ENCODE data around the gene HSPB7.
"Not testable (repeated sequence)": the region's sequence is repeated elsewhere in the genome, so short reads cannot be mapped to it uniquely, and the experiment has no call there.

Gene HSPB7

DNA sequence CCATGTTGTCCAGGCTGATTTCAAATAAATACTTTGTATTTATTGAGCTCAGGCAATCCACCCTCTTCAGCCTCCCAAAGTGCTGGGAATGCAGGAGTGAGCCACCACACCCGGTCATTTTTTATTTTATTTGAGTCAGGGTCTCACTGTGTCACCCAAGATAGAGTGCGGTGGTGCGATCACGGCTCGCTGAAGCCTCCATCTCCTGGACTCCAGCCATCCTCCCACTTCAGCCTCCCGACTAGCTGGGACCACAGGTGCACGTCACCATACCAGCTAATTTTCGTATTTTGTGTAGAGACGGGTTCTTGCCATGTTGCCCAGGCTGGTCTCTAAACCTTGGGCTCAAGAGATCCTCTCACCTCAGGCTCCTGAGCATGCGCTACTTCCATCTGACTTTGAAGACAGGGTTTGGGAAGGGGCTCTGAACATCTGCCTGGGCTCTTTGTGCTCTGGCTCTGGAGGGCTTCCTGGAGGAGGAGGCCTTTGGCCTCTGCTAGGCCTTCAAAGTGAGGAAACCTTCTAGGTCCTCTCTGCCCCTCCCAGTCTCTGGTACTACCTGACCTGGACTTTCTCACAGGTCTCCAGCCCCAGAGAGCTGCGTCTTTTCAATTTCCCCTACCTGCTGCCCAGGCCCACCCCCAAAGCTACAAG, 5.8 kb downstream of the HSPB7 start:
- intact Hi-C loops (cut with DNase I), result no loop called here
- peak in 1 of 10 donors; percentile 64 for DNase-seq

DNA sequence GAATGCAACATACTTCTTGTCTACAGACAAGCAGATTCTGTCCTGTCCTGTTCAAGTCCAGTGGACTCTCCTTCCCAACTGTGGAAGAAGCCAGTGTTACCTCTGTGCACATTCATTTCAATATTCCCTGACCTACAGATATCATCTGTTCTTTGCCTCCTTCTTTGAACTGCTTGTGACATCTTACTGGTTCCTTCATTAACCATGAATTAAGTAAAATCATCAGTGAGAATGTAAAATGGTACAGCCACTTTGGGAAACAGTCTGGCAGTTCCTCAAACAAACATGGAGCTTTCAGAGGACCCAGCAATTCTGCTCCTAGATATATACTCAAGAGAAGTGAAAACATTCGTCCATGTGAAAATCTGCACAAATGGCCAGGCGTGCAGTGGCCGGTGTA, 7.0 kb downstream of the HSPB7 start:
- intact Hi-C loops (cut with DNase I), result no loop called here
- no peak for DNase-seq

DNA sequence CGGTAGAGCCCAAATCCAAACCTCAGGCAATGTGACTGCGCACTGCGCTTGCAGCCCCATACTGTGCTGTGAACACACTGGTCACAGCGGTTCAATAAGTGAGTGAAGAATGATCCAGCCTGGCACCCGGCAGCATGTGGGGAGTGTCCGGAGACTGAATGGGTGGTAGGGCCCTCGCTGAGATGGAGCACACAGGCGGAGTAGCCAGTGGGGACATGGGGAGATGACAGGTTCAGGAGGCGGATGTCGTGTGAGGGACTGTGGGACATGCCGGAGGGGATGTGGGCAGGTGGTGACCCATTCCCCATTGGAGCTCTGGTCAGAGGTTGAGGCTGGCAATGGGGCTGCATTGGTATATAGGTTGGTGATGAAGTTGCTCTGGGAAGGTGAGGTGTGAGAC, 8.2 kb downstream of the HSPB7 start:
- DNase-seq, result peak in 1 of 10 donors; percentile 59
- intact Hi-C loops (cut with DNase I), result loop anchor here (2.0 kb wide), 2 partner anchors 23 to 47 kb away; no protein-coding TSS in a partner anchor

DNA sequence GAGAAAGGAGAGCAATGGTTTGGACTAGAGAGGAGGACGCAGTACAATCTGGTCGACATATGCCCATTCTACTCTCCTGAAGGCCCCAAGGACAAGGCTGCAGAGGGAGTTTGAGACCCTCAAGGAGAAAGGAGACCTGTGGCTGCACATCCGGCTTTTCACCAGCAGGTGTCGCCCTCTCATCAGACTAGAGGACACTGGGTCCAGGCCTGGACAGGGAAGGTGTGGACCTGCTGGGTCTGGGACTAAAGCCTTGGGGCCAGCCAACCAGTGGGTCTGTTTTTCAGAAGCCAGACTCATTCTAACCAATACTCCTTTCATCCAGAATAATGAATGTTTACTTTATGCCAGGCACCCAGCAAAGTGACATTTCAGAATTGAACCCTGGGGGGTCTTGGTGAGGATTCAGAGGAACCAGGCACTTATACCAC, 8.8 kb downstream of the HSPB7 start:
- DNase-seq, result peak; percentile 57 to 97 (median 84)
- intact Hi-C loops (cut with DNase I), result loop anchor here (2.0 kb wide), 2 partner anchors 24 to 48 kb away; no protein-coding TSS in a partner anchor

DNA sequence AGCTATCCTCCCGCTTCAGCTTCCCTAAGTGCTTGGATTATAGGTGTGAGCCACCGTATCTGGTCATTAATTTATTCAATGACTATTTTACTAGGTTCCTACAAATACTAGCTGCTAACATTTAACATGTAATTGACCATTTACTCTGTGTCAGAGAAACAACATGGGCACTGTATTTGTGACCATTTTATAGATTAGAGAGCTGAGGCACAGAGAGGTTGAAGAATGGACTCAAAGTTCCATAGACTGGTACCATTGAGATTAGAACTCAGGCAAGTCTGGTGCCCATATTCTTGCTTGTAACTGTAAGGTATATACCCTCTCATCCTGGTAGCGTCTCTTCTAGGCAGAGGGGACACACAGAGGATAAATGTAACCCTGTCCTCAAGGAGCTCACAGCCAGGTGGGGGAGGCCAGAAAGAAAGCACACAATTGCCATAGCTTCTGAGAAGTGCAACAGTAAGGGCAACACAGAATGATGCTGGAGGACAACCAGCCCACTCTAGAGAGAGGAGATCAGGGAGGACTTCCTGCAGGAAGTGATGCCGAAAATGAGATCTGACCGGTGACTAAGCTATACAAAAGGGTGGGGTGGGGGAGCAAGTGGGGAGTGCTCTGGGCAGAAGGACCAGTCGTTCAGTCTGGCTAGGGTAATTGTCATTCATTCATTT, 10.0 kb downstream of the HSPB7 start:
- intact Hi-C loops (cut with DNase I), result loop anchor here (2.0 kb wide), 2 partner anchors 25 to 49 kb away; no protein-coding TSS in a partner anchor
- no peak for DNase-seq

DNA sequence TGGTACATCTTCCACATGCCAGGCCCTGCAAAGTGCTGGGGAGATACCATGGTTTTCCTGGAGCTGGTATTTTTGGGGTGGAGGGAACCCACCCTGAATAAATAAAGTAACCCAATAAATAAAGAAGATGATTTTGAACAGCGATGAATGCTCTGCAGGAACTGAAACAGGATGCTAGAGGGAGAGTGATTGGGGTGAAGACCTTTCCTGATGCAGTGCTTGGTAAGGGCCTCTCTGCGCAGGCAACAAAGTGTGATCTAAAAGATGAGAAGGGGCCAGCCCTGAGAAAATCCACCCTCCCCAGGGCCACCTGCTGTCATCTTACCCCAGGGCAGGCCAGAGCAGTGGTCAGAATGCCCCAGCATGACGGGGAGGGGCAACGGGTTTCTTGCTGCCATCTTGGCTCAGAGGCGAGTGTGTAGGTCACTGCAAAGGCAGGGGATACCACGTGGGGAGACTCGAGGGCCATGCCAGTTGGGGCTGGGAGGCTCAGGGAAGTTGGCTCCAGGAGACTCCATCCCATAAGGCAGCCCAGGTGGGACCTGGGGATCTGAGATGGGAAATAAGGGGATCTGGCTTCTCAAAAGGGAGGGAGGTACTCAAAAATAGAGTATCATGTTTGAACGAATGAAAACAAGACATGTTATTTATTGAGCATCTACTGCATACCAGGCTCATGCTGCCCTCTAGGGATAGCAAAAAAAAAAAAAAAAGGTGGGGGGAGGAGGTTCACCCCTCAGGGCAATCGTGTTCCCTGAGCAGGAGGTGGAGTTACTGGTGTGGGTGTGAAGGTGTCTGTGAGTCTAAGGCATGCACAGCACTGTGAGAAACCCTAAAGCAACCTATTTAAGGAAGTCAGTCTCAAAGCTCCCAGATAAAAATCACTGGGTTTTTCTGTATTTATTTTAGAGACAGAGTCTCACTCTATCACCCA, 11.0 kb downstream of the HSPB7 start:
- intact Hi-C loops (cut with DNase I), result no loop called here
- peak in 3 of 10 donors; percentile 26 to 80 (median 37) for DNase-seq

DNA sequence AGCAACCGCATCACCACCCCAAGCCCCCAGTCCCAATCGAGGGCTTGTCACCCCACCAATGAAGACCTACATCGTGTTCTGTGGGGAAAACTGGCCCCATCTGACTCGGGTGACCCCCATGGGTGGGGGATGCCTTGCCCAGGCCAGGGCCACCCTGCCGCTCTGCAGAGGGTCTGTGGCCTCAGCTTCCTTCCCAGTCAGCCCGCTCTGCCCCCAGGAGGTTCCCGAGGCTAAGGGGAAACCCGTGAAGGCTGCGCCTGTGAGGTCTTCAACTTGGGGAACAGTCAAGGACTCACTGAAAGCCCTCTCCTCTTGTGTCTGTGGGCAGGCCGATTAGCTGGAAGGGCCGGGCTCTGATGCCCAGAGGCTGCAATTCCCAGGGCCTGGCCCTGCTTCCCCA, 11.8 kb downstream of the HSPB7 start:
- intact Hi-C loops (cut with DNase I), result no loop called here
- peak in 3 of 10 donors; percentile 39 to 65 (median 54) for DNase-seq

DNA sequence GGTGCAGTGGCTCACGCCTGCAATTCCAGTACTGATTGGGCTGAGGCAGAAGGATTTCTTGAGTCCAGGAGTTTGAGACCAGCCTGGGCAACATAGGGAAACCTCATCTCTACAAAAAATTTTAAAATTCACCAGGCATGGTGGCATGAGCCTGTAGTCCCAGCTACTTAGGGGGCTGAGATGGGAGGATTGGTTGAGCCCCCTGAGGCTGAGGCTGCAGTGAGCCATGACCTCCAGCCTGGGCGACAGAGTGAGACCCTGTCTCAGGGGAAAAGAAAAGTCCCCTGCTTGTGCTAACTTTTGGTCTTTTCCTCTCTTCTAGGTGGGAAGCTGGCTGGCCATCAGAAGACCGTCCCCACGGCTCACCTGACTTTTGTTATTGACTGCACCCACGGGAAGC, 12.2 kb downstream of the HSPB7 start:
- intact Hi-C loops (cut with DNase I), result no loop called here
- DNase-seq, result peak in 3 of 10 donors; percentile 3 to 53 (median 9)

DNA sequence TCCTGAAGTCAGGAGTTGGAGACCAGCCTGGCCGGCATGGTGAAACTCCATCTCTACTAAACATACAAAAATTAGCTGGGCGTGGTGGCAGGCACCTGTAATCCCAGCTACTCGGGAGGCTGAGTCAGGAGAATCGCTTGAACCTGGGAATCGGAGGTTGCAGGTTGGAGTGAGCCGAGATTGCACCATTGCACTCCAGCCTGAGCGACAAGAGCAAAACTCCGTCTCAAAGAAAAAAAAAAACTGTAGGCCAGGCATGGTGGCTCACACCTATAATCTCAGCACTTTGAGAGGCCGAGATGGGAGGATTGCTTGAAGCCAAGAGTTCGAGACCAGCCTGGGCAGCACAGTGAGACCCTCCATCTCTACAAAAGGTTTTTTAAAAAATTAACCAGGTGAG, 16.6 kb downstream of the HSPB7 start:
- DNase-seq, result peak in 1 of 10 donors; percentile 29
- intact Hi-C loops (cut with DNase I), result not testable (repeated sequence)

DNA sequence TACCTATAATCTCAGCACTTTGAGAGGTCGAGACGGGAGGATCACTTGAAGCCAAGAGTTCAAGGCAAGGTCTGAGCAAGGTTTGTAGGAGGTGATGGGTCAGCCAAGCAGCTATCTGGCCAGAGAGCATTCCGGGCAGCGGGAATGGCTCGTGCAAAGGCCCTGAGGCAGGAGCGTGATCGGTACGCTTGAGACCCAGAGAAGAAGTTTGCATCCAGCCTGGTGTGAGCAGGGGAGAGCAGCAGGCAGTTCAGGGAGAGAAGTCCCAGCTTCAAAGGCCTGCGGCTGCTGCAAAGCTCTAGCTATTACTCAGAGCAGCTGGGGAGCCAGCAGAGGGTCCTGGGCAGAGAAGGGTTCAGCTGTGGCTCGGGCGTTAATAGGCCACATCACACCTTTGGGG, 18.9 kb downstream of the HSPB7 start:
- intact Hi-C loops (cut with DNase I), result no loop called here
- peak in 3 of 10 donors; percentile 30 to 61 (median 39) for DNase-seq

DNA sequence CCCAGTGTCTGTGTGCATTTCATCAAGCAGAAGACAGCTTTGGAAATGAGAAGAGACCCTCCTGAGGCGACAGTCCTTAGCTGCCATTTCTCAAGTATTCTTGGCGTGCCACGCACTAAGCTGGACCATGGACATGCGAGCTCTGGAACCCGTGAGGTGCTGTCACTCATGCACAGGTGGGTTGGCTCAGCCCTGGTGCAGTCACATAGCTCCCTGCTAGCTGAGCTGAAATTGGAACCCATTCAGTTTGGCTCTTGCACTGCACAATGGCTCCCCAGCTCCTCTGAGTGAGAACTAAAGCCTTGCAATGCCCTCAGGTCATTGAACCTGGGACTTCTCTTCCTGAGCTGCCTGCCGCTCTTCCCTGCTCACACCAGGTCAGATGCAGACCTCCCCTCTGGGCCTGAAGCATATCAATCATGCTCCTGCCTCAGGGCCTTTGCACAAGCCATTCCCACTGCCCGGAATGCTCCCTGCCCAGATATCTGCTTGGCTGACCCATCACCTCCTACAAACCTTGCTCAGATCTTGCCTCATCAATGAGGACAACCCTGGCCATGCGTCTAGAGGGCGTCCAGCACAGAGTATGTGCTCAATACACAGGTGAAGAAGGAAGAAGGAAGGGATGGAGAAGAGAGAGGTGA, 20.1 kb downstream of the HSPB7 start:
- peak in 3 of 10 donors; percentile 32 to 59 (median 37) for DNase-seq
- intact Hi-C loops (cut with DNase I), result no loop called here

DNA sequence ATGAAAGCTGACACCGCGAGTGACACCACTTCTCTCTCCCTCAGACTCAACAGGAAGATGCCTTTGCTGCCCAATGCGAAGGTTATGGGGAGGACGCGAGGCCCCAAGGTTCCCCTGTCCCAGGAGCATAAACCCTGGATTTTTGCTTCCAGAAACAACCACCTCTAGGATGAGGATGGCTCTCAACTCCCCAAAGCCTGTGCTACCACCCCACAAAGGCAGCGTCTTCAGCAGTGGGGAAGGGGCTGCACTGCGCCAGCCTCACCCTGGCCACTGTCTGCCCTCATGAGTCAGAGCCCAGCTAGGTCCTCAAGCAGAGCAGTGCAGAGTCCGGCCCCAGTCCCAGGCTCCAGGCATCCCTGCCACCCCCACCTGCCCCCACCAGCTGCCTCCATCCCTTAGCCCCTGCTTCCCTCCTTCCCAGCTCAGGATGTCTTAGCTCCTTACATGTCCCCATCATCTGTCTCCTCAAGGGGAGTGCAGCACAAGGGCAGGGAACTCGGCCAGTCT, 20.7 kb downstream of the HSPB7 start:
- DNase-seq, result peak in 3 of 10 donors; percentile 35 to 67 (median 52)
- intact Hi-C loops (cut with DNase I), result no loop called here

DNA sequence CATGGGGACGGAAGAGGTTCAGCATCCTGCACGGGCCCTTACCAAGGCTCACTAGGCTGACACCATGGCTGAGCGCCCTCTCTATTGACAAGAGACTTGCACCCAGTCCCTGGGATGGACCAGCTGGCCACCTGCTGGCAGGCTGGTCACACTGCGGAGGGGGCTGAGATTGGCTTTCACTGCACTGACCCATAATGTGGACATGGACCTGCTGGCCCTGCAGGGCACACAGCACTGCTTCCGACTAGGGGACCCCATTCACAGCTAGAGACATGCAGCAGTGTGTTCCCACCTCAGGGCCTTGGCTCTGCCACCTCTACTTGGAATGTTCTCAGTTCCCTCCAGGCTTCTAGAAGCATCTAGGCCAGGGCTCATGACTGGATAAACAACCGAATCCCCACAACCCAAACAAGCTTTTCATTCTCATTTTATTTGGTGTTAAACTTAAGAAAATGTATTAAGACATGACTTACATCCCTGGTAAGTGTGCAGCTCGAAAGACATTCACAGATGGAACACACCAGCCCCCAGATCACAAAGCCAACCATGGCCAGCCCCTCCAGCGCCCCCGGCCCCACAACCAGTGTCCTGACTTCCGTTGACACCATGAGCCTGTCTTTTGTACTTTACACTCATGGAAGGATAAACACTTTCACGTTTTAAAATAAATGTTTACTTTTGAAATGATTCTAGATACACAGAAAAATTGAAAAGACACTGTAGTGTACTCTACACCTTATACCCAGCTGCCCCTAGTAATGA, 23.1 kb downstream of the HSPB7 start:
- DNase-seq, result peak in 9 of 10 donors; percentile 43 to 97 (median 74)
- intact Hi-C loops (cut with DNase I), result loop anchor here (1.0 to 5.0 kb wide), 2 partner anchors 177 to 202 kb away; no protein-coding TSS in a partner anchor

DNA sequence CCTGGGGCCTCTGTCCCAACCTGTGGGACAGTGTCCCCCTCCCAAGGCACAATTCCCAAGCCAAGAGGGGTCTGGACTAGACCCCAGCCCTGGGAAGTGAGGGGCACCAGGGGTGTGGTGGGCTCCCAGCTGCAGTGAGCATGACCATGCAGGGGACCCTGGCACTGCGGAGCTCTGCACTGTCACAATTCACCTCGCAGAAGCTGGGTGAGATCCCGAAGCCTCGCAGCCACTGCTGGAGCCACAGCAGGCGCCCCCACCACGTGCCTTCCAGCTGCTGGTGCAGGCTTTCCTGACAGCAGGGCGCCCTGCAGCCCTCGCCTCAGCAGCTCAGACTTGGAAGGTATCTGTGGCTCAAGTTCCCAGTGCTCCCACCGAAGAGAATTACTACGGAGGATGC, 23.8 kb downstream of the HSPB7 start:
- intact Hi-C loops (cut with DNase I), result loop anchor here (1.0 to 5.0 kb wide), 2 partner anchors 177 to 202 kb away; no protein-coding TSS in a partner anchor
- no peak for DNase-seq

DNA sequence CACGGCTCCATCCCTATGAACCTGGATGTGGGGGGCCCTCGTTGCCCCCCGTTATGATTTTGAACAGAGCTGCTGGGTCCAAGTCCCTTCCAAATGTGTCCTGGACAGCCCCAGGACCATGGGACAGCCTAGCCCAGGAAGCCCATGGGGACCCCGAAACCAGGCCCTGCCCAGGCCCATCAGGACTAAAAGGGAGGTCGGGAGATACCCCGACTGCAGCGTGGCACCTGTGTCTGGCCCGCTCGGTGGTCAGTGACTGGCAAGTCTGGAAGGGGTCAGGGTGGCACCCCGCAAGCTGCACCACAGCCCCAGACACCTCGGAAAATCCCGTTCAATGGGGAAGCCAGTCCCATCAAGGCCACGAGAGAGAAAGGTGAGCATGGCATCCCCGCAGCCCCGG, 24.2 kb downstream of the HSPB7 start:
- DNase-seq, result peak in 2 of 10 donors; percentile 54 to 67
- intact Hi-C loops (cut with DNase I), result loop anchor here (1.0 to 5.0 kb wide), 2 partner anchors 176 to 201 kb away; no protein-coding TSS in a partner anchor

DNA sequence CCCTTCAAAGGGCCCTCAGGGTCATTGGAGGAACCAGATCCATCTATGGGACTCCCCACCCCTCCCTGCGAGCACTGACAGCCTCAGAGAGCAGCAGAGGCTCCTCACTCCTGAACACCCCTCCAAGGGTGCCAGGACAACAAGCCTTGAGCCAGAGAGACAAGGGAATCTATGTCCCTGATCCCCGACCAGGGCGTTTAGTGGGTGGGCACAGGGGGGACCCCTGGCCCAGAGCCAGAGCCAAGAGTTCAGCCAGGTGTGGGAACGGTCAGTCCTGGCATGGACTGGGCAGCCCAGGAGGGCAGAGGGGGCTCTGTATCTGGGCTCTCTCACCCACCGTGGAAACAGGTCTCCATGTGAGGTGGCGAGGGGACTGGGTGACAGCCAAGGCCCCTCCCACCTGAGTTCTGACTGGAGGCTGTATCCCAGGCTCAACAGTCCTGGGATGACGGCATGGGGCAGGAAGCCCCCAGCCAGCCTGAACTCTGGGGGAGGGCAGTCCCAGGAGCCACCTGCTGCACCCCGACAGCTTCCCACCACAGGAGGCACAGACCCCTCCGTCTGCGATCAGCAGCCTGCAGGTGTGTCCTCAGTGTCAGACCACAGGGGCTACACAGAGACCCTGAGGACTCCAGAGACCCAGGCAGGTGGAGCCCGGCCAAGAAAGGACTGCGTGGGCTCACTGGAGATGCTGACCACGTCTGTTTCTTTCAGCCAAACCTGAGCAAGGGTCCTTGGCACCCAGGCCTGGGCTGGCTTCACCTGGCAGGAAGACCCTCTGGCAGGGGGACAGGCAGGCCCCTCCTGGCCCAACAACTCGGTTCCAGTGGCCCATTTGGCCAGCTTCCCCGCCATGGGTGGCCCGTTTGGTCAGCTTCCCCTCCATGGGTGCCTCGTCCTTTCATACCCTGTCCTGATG, 25.0 kb downstream of the HSPB7 start:
- intact Hi-C loops (cut with DNase I), result loop anchor here (5.0 kb wide), 1 partner anchor 176 kb away; no protein-coding TSS in a partner anchor

DNA sequence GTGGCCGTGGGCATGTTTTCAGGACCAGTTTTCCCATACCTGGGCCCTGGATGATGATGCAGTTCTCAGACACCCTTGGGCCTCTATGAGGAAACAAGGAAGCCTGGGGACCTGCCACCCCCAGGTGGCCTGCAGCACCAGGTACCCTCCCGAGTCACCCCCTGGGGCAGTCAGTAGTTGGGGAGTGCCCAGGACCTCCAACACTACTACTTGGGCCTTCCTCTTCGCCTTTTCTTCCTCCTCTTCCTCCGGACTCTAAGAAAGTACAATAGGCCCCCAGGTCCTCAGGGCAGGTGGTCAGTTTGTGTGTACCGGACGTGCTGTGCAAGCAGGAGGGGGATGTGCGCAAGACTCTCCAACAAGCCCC, 25.7 kb downstream of the HSPB7 start:
- peak in 1 of 10 donors; percentile 43 for DNase-seq
- intact Hi-C loops (cut with DNase I), result loop anchor here (5.0 kb wide), 1 partner anchor 175 kb away; no protein-coding TSS in a partner anchor

More for the DNA sequence above, 25.0 kb downstream of the HSPB7 start:
- DNase-seq, result peak in 2 of 10 donors; percentile 53 to 54

Data from posterior cingulate gyrus (tissue), 11 donors.